ENCODE measurements around the gene HOXA4.

- TF ChIP-seq CTCF (IDR thresholded peaks at IDR 0.05) (no peak), POLR2A (IDR thresholded peaks at IDR 0.05) (no peak)
Measured at GRCh38 chr7:27166531-27167505, 36.3 kb upstream of the HOXA4 start.
